Activated T-cell treated with anti-CD3 and anti-CD28 coated beads, Interleukin-2, amount 50 U/mL, for 1 hour (primary cell): Measurements from ENCODE around the gene ZNF529.
"Not testable (repeated sequence)": the region's sequence is repeated elsewhere in the genome, so short reads cannot be mapped to it uniquely, and the experiment has no call there.

Source experiments
- DNase-seq: peaks from one replicate; pipeline ENCODE4 v3.0.0-alpha.2; 2020

ZNF529 gene

GRCh38 chr19:36573020-36573894 is at the start of gene ZNF529:
Gene ZNF529, minus strand, starts transcription at chr19:36573292. Its CDS starts 946 bp downstream, at chr19:36572346.
- peak; percentile 85 for DNase-seq

- no peak for DNase-seq
Observed at GRCh38 chr19:36605877-36606478, 32.9 kb upstream of the ZNF529 start.

GRCh38 chr19:36605101-36605876 is 32.2 kb upstream of the ZNF529 start, which contains the start of gene ZNF382:
Gene ZNF382, plus strand, starts transcription at chr19:36605313. Its CDS starts 4,602 bp downstream, at chr19:36609915.
- peak; percentile 88 for DNase-seq

- peak; percentile 86 for DNase-seq
Observed at GRCh38 chr19:36604656-36605100, 31.6 kb upstream of the ZNF529 start.

- DNase-seq: not testable (repeated sequence)
Observed at GRCh38 chr19:36602681-36603080, 29.6 kb upstream of the ZNF529 start.

- DNase-seq: no peak
Observed at GRCh38 chr19:36579255-36579654, 6.2 kb upstream of the ZNF529 start.

GRCh38 chr19:36577271-36577996 is 4.3 kb upstream of the ZNF529 start:
- no peak for DNase-seq

GRCh38 chr19:36574741-36575140 is 1.6 kb upstream of the ZNF529 start:
- no peak for DNase-seq

- DNase-seq: no peak
Observed at GRCh38 chr19:36573895-36574720, 1.0 kb upstream of the ZNF529 start.

GRCh38 chr19:36572593-36573019 is 486 bp downstream of the ZNF529 start:
- DNase-seq: no peak

- DNase-seq: no peak
Observed at GRCh38 chr19:36564391-36564790, 8.7 kb downstream of the ZNF529 start.

- DNase-seq: no peak
Observed at GRCh38 chr19:36547001-36547732, 25.9 kb downstream of the ZNF529 start.

GRCh38 chr19:36528921-36529518 is 44.1 kb downstream of the ZNF529 start:
- DNase-seq: no peak

- peak; percentile 94 for DNase-seq
Observed at GRCh38 chr19:36528194-36528920, 44.7 kb downstream of the ZNF529 start, which contains the start of gene ZNF260. Gene ZNF260, minus strand, starts transcription at chr19:36528271. Its CDS starts 13,033 bp downstream, at chr19:36515238.

GRCh38 chr19:36527873-36528193 is 45.3 kb downstream of the ZNF529 start:
- no peak for DNase-seq

GRCh38 chr19:36527341-36527740 is 45.8 kb downstream of the ZNF529 start:
- no peak for DNase-seq

- no peak for DNase-seq
Observed at GRCh38 chr19:36526581-36526980, 46.5 kb downstream of the ZNF529 start.

- no peak for DNase-seq
Observed at GRCh38 chr19:36524617-36525016, 48.5 kb downstream of the ZNF529 start.

- DNase-seq: no peak
Observed at GRCh38 chr19:36514012-36514612, 59.0 kb downstream of the ZNF529 start.
